ENCODE data around the gene LOC101059915.

The LOC101059915 gene

GRCh38 chrX:71618787-71619186, 48.6 kb upstream of the LOC101059915 start:
- TF ChIP-seq CTCF (IDR thresholded peaks at IDR 0.05; ENCODE audit: control extremely low read depth, extremely low read depth): no peak
- DNase-seq (no peak), ATAC-seq (ENCODE audit: insufficient read depth, low FRiP score) (no peak)
- Histone ChIP-seq H3K4me3 (no peak overlapping the region), H3K9me3 (ENCODE audit: control insufficient read depth in 4 of 4, insufficient read depth in 3 of 4, low read length in 3 of 4) (peaks cover 0 to 2% (median 0%) of the 10 kb centered on the region in 4 donors), H3K36me3 (ENCODE audit: control insufficient read depth in 4 of 4, insufficient read depth in 4 of 4, low read length in 4 of 4) (peaks cover 0 to 2% (median 0%) of the 10 kb centered on the region in 4 donors), H3K27ac (ENCODE audit: low read depth in 1 of 2, low read length in 1 of 2) (no peak overlapping the region), H3K4me1 (ENCODE audit: control insufficient read depth in 5 of 5, insufficient read depth in 5 of 5, low read length in 5 of 5) (peaks cover 0 to 9% (median 6%) of the 10 kb centered on the region in 5 donors), H3K27me3 (ENCODE audit: control insufficient read depth in 3 of 3, insufficient read depth in 3 of 3, low read length in 2 of 3) (no peaks in the 10 kb centered on the region), H3K9ac (ENCODE audit: insufficient read depth in 1 of 2, low read length in 2 of 2) (no peak overlapping the region)
- WGBS, 2 donors: 87 to 97% methylated on average over 3 of the region's 3 CpGs

- ATAC-seq (ENCODE audit: insufficient read depth, low FRiP score): no peak
- Histone ChIP-seq H3K9me3 (ENCODE audit: control insufficient read depth in 4 of 4, insufficient read depth in 3 of 4, low read length in 3 of 4) (peaks cover 0 to 2% (median 0%) of the 10 kb centered on the region in 4 donors), H3K36me3 (ENCODE audit: control insufficient read depth in 4 of 4, insufficient read depth in 4 of 4, low read length in 4 of 4) (peaks cover 0 to 2% (median 0%) of the 10 kb centered on the region in 4 donors), H3K9ac (ENCODE audit: insufficient read depth in 1 of 2, low read length in 2 of 2) (no peak overlapping the region), H3K27me3 (ENCODE audit: control insufficient read depth in 3 of 3, insufficient read depth in 3 of 3, low read length in 2 of 3) (no peaks in the 10 kb centered on the region), H3K27ac (ENCODE audit: low read depth in 1 of 2, low read length in 1 of 2) (no peak overlapping the region), H3K4me3 (no peak overlapping the region), H3K4me1 (ENCODE audit: control insufficient read depth in 5 of 5, insufficient read depth in 5 of 5, low read length in 5 of 5) (peaks cover 0 to 9% (median 6%) of the 10 kb centered on the region in 5 donors)
- no peak for DNase-seq
- 75 to 84% methylated on average over 8 of the region's 8 CpGs for WGBS, 2 donors
- no peak for TF ChIP-seq CTCF (IDR thresholded peaks at IDR 0.05; ENCODE audit: control extremely low read depth, extremely low read depth)
These were observed 48.2 kb upstream of the LOC101059915 start for GRCh38 chrX:71619193-71619592.

- WGBS, 2 donors: 40 to 73% methylated on average over 1 of the region's 1 CpG
- no peak overlapping the region for H3K4me3 ChIP-seq
- no peak for ATAC-seq (ENCODE audit: insufficient read depth, low FRiP score)
These were observed 47.4 kb upstream of the LOC101059915 start for GRCh38 chrX:71619986-71620385.

More at GRCh38 chrX:71619986-71620385, 47.4 kb upstream of the LOC101059915 start:
- H3K9me3 ChIP-seq (ENCODE audit: control insufficient read depth in 4 of 4, insufficient read depth in 3 of 4, low read length in 3 of 4): peaks cover 0 to 2% (median 0%) of the 10 kb centered on the region in 4 donors
- no peak for TF ChIP-seq CTCF (IDR thresholded peaks at IDR 0.05; ENCODE audit: control extremely low read depth, extremely low read depth)
- no peaks in the 10 kb centered on the region for H3K27me3 ChIP-seq (ENCODE audit: control insufficient read depth in 3 of 3, insufficient read depth in 3 of 3, low read length in 2 of 3)
- H3K9ac ChIP-seq (ENCODE audit: insufficient read depth in 1 of 2, low read length in 2 of 2): no peak overlapping the region
- peaks cover 0 to 9% (median 6%) of the 10 kb centered on the region in 5 donors for H3K4me1 ChIP-seq (ENCODE audit: control insufficient read depth in 5 of 5, insufficient read depth in 5 of 5, low read length in 5 of 5)
- DNase-seq: no peak
- H3K27ac ChIP-seq (ENCODE audit: low read depth in 1 of 2, low read length in 1 of 2): no peak overlapping the region
- no peaks in the 10 kb centered on the region for H3K36me3 ChIP-seq (ENCODE audit: control insufficient read depth in 4 of 4, insufficient read depth in 4 of 4, low read length in 4 of 4)

Measured in lung (tissue), 11 donors.